ENCODE data around the gene CCDC184. TPM values are rescaled to one million over a fixed set of nuclear protein-coding genes. Genes with fewer than 3 reads are reported as not detected.
A peak's percentile ranks its signal among the peaks of the same experiment; 100 is the strongest.
"Not testable (repeated sequence)": the region's sequence is repeated elsewhere in the genome, so short reads cannot be mapped to it uniquely, and the experiment has no call there.

CCDC184 gene
- not detected in 2 replicates for total RNA-seq (2014; rRNA removed; shearing (Covaris generic))

DNA sequence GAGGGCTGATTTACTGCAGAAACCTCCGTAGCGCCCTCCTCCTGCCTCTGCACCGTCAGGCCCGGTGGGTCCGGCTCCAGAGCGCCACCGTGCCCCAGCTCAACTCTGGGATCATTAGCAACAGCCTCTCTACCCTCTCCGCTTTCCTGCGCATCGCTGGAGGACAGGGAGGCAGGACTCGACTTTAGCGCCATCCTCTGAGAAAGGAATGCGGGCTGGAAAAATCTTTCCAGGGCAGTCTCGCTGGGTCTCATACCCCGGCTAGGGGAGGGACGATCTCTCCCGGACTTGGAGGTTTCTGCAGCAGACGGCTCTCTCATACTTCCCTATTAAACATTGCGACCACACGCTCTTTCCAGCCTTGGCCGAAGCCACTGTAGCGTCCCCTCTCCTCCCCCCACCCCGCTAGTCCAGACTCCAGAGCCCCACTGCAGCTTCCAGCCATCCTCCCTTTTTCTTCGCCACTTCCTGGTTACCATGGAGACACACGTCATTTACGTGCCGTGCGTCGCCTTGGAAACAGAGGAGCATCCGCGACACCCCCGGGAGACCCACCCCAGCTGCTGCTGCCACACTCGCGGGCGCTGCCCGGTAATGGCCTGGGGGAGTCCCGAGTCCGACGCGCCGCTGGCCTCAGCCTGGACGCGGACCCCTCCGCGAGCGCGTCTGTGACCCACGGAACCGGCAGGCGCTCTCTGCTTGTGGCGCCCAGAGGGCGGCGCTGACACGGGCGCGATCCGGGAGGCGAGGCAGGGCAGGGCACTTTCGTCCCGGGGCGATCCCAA lies at the start of gene CCDC184:
CCDC184 (plus strand) TSS at position 554 of the 785 bp plus-strand sequence. CDS start 479 bp downstream, outside the sequence.
- no peak for DNase-seq (ENCODE audit: low spot score)

DNA sequence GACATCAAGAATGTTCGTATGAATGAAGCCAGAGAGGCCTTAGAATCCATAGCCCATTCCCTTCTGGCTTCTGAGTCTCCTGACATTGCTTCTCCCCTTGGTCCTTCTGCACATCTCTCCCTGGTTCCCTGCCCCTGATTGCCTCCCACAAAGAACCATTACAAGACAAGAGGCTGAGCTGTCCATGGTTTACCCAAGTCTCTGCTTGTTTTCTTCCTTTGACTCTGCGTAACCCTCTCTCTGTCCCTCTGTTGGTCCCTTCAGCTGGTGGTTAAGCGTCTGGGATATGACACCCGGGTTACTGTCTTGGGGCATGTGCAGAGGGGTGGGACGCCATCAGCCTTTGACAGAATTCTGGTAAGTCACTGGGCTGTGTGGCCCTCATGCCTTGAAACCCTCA lies 48.4 kb upstream of the CCDC184 start:
- DNase-seq (ENCODE audit: low spot score), result no peak

DNA sequence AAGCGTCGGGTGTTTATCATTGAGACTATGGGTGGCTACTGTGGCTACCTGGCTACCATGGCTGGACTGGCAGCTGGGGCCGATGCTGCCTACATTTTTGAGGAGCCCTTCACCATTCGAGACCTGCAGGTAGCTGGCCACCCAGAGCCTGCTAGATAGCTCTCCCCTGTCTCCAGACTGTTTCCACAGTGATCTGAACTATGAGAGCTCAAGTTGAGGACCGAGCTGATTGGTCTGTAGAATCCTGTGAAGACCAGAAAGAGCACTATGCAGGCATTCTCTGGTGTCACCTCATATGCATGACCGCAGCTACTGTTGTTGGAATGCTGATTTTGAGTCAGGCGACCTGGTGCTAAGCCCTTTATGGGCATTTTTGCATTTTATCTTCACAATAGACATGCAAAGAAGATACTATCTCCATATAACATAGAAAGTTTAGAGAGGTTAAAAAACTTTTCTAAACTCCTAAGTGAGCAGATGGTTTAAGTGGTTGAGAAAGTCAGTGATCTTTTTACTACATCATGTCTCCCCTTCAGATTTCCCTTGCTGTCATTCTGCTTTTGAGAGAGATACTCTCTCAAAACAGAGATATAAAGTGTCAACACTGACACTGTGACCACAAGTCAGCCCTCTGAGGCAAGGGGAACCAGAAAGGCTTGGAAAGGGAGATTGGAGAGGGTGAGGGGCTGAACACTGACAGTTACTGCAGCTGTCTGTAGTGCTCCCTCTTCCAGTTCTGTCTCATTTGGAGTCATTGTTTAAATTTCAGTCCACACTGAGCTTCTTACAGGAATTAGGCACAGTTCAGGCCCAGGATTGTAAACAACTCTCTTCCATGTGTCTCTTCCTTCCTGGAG lies 40.4 kb upstream of the CCDC184 start:
- no peak for DNase-seq (ENCODE audit: low spot score)

DNA sequence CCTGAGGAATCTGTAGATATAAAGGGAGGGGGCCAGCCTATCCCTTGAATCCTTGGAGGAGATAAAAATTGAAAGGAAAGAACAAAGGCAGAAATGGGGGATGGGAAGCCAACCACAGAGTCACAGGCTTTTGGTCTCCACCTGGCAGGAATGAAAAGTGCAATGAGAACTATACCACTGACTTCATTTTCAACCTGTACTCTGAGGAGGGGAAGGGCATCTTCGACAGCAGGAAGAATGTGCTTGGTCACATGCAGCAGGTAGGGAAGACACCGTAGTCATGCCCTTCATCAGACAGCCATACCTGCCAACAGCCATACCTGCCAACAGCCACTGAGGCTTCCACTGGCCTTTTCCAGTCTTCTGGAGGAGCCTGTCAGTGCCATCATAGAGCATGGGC lies 39.5 kb upstream of the CCDC184 start:
- no peak for DNase-seq (ENCODE audit: low spot score)

DNA sequence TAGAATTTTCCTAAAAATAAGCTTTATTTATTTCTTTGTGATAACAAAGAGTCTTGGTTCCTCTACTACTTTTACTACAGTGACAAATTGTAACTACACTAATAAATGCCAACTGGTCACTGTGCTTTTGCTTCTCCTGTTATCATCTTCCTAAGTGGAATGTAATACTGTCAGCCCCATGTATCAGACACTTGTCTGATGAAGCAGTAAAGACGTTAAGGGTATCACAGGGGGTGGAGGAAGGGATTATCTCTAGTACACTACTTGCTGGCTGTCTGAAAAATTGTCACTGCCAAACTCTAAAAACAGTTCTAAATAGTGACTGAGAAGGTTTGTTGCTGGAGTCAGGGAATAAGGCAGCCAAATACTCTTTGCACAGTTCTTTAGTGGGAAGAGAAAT lies 37.5 kb upstream of the CCDC184 start:
- no peak for DNase-seq (ENCODE audit: low spot score)

DNA sequence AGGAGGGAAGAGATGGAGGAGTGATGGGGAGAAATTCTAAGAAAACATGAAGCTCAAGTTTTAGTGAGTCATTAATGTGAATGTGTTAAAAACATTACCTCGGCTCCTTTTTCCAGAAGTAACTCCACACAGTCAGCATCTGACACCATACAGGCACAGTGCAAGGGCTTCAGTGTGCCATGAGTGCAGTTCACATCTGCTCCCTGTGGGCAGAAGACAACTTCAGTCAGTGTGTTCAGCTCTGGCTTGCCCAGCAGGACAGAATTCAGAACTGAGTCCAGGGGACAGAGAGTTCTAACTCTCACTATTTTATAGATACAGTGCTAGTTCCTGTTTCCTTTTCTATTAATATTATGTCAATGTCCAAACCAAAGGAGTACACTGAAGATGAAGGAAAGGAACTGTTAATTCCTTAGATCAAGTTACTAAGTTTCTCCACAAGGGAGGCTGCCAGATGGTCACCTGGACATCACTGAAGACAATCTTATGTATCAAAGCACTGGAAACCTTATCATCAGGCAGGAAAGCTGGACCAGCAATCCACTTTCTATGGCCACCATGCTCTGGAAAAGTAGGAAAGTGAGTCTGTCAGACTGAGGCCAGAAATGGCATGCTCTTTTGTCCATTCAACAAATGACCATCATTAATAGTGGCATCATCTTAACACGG lies 32.2 kb upstream of the CCDC184 start:
- DNase-seq (ENCODE audit: low spot score), result no peak

DNA sequence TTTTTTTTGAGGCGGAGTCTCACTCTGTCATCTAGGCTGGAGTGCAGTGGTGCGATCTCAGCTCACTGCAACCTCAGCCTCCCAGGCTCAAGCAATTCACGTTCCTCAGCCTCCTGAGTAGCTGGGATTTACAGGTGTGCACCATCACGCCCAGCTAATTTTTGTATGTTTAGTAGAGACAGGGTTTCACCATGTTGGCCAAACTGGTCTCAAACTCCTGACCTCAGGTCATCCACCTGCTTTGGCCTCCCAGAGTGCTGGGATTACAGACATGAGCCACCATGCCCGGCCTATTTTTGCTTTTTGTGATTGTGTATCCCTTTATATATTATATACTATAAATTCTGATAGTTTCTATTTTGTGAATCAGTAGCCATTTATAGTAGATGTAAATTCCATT lies 27.7 kb upstream of the CCDC184 start:
- DNase-seq (ENCODE audit: low spot score), result not testable (repeated sequence)

DNA sequence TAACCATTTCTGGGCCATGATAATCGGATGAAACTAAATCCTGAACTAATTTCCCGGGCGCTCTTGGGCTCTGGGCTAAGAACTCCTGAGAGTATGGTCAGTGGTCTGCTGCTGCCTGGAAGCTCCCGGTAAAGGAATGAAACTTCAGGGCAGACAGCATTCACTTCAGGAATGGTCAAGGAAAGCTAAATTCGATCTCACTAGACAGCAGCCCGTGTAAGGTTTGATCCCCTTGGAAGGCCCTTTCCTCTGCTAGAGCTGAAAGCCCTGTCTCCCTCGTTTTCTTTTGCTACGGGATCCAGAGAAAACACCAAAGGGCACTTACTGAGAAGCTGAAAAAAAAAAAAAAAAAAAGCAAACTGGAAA lies 26.8 kb upstream of the CCDC184 start:
- DNase-seq (ENCODE audit: low spot score), result no peak

DNA sequence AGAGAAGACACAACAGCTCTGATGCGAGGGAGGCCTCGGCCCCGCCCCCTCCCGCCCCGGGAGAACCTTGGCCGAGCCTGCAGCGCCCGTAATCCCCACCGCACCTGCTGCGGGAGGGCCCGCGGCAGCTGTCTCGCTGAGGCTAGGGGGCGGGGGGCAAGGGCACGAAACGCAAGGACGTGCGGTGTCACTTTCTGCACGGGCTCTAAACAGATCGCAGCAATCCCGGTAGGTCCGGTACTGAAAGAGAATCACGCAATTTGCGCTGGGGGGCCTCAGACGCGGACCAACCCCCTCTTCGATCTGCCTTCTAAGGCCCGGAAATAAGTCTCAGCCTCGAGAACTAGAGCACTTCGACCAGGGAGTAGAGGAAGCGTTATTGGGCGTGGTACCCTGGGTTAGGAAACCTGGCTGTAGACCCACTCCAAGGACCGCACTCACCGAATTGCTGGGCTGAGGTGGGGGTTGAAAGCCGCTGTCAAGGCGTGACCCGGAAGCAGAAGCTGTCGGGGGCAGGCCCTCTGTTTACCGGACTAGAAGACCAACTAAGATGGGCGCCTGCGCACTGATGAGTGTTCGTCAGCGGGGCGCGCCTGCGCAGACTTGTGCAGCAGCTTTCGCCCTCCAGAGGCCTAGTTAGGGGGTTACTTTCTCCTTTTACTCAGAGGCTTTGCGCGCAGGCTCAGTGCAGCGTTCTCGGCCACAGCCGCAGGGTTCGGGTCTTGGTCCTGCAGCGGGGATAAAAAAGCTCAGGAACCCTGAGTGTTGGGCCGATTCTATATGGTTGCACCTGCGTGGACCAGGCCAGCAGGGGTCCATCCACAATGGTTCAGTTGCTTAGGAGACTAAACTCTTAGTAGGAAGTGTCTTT lies 26.2 kb upstream of the CCDC184 start, which contains the start of gene ASB8:
ASB8 (minus strand) TSS at position 498 of the 871 bp plus-strand sequence. CDS start 4,019 bp downstream, outside the sequence.
- DNase-seq (ENCODE audit: low spot score), result peak; percentile 99

DNA sequence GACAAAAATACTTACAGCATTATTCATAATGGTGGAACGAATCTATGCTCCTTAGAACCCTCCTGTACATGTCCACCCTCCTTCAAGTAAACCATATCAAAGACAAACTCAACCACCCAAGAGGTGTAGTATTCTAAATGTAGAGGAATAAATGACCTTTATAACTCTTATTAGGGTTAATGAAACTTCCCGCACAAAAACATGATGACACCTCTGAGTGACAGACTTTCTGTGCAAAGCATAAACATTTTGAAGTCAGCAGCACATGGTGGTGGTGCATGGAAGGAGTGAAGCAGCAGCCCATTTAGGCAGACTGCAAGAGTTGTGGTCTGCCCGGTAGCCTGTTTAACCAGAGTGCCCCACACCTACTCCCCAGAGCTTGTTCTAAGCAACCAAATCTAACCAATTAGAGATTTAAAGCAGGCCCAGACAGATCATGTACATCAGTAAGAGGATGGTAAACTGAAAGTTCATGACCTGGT lies 25.5 kb upstream of the CCDC184 start:
- no peak for DNase-seq (ENCODE audit: low spot score)

DNA sequence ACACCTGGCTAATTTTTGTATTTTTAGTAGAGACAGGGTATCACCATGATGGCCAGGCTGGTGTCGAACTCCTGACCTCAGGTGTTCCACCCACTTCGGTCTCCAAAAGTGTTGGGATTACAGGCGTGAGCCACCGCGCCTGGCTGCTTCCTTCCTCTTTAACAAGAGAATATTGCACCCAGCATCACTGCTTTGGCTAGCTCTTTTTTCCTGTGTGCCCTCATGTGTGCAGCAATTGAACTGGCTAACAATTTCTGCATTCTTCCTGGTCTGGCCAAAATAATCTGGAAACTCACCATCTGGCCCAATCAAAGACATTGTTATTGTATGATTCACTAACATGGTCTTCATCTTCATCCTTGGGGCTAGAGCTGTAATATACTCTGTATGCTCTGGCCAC lies 23.4 kb upstream of the CCDC184 start:
- no peak for DNase-seq (ENCODE audit: low spot score)

DNA sequence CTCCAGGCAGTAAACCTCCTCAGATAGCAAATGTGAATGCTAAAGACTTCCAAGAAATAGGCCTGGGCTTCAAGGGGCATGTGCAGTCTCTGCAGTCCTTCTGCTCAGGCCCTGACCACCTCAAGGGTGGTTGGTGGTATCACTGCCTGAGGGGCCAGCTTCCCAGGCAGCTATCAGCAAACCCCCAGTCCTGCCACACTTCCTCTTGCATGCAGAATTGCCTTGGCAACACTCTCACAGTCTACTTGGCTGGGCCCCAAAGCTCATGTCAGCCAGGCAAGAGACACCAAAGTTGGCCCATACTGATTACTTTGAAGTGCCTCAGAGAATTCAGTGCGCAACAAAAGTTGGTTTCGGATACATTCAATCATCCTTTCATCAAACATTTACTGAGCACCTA lies 22.6 kb upstream of the CCDC184 start:
- no peak for DNase-seq (ENCODE audit: low spot score)

DNA sequence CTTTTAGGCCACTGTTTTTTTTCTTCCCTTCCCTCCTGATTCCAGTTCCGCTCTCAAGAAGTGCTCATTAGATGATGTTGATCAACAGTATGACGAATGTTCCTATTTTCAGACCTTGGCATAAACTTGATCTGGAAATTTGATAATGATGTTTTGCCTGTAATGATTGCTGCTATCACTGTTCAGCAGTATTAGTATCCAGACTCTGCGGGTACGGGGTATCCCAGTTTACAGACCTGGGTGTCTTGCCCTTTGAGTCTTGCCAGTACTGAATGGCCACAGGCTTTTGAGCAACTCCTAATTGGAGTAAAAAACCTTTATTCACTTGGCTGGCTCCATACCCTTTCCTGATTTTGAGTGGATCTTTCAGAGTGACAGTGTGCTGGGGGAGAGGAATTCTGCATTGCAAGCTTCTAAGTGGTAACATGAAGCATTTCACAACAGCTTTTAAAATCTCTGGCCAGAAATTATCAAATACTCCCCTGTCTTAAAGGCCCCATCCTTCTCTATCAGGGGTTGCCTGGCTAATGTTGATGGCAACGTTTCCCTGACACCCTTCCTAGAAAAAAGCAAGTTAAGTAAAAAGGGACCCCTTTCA lies 20.2 kb upstream of the CCDC184 start:
- DNase-seq (ENCODE audit: low spot score), result no peak

DNA sequence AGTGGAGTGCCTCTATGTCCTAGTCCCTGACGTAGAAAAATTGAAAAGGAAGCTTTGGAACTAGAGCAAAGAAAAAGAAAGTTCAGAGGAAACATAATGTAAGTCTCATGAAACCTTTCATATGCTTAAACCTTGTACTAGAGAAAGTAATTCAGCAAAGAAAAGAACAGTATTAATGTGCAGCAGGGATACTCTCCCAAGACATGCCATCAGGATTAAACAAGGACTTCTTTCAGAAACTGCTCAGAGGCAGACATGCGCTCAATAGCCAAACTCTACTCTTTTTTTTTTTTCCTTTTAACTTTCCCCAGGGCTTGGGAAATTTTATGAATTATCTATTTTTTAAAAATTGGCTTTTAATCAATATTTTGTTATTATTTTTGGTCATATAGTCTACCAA lies 19.0 kb upstream of the CCDC184 start:
- DNase-seq (ENCODE audit: low spot score), result no peak

DNA sequence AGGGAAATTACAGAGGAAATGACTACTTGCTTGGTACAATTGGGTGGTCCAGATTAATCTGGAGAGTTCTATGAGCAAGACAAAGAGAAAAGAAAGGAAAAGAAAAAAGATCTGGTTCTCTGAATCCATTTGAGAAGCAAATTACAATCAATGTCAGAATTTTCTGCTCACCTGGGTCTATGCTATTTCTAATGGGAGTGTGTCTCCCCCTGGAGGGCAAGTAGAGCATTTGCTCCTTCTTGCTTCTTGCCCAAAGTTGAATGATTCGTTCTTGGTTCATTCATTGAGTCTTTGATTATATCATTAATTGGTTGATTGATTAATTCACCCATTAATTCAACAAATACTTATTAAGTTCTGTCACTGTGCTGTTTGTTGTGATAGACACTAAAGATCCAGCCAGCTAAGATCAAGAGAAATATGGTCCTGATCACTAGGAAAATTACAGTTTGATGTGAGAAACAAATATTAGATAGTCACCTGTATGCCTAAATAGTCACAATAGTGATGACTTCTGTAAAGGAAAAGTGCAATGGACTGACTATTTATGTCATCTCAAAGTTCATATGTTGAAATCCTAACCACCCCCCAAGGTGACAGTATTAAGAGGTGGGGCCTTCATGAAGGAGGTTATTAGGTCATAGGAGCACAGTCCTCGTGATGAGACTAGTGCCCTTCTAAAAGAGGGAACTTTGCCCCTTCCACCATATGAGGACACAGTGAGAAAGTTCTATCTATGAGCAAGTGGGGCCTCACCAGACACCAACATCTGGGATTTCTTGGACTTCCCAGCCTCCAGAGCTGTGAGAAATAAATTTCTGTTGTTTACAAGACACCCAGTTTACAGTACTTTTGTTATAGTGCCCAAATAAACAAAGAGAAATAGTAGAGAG lies 18.1 kb upstream of the CCDC184 start:
- DNase-seq (ENCODE audit: low spot score), result peak; percentile 73

DNA sequence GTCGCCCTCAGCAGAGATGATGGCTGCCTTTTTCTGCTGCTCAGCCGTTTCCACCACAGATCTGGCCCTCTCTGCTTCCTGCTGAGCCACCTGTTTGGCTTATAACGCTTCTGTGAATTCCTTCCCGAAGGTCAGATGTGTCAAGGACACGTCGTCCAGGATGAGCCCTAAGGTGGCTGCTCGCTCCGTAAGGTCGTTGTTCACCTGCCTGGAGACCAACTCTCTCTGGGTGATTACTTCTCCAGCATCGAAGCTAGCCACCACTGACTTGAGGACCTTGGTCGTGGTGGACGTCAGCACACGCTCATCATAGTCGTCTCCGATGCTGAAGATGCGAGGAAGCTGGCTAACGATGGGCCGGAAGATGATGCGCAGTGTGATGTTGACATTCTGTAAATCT lies 14.4 kb upstream of the CCDC184 start:
- DNase-seq (ENCODE audit: low spot score), result no peak

DNA sequence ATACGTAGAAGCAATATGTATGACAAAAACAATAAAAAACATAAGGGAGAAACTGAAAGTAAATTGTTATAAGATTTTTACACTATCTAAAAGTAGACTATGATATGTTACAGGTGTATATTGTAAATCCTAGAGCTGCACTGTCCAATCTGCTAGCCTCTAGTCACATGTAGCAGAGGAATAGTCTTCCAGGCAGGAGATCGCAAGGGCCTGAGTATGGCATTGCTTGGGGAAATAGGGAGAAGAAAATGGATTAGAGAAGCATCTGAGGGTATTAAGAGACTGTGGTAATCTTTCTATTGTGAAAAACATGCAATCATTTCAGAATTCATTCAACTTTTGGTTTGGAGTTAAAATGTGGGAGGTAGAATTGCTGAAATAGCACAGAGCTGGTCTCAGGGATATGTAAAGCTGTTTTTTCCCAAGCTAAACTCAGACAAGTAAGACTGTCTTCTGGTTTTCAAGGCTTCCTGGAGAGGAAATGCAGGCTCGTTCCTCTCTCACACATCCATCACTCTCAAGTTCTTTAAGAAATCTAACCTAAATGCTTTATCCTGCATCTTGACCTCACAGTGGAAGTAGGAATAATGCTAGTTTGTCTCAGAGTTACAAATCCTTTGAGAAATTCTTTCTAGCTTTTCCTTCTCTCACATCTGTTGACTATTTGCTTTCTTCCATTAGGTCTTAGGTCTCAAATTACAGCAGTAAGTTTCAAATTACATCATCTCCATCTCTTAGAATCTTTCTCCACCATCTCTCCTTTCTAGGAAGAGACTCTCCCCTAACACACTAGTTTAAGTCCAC lies 7.6 kb upstream of the CCDC184 start:
- no peak for DNase-seq (ENCODE audit: low spot score)

DNA sequence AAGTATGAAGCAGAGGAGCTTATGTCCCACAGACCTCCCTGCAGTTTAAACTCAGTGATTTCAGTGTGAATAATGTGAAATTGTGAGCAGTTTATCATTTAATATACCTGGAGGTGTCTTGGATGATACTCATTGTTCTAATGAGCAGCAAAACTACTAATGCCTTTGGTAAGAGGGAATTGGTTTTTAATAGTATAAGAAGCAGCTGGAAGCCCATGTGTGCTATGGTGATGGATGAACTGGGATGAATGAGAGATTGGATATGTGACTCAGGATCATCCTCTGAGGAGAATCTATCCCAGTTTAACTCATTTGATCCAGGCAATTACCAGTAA lies 7.1 kb upstream of the CCDC184 start:
- no peak for DNase-seq (ENCODE audit: low spot score)

DNA sequence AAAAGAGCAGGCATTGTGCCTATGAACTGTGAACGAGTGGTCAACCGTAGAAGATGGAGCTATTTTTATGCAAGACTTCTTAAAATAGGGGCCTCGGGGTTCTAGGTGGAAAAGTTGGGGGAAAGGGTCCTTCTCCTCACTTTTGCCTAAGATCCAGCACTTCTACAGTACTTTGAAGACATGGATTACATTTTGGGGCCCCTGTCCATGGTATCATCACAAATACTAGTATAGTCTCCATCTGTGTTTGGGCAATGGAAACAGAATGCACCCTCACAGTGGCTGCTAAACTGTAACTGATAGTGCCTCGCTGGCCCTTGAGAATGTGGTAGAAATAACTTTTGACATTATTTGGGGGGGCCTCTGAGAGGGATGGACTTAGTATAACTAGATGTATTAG lies 5.5 kb upstream of the CCDC184 start:
- no peak for DNase-seq (ENCODE audit: low spot score)
